ENCODE results near the gene JAKMIP3. TPM values are rescaled to one million over a fixed set of nuclear protein-coding genes. Genes with fewer than 3 reads are reported as not detected.

The JAKMIP3 gene
- total RNA-seq, 4 donors from 2014 or later = 0.42 to 1.9 (median 0.87) TPM

- WGBS, 2 donors (ENCODE audit: low coverage in 1 of 2) = 50 to 86% methylated on average over 2 to 4 of the region's 5 CpGs
- TF ChIP-seq EP300 (IDR thresholded peaks at IDR 0.05) = no peak
- TF ChIP-seq POLR2A (IDR thresholded peaks at IDR 0.05) = no peak
- TF ChIP-seq CTCF (IDR thresholded peaks at IDR 0.05) = no peak
- no peak for TF ChIP-seq POLR2AphosphoS5 (IDR thresholded peaks at IDR 0.05)
- no peak for ATAC-seq
Measured at GRCh38 chr10:132097609-132098377, 32.0 kb downstream of the JAKMIP3 start.

GRCh38 chr10:132098539-132099388 is 33.0 kb downstream of the JAKMIP3 start:
- TF ChIP-seq POLR2AphosphoS5 (IDR thresholded peaks at IDR 0.05) = no peak
- no peak for TF ChIP-seq POLR2A (IDR thresholded peaks at IDR 0.05)
- TF ChIP-seq EP300 (IDR thresholded peaks at IDR 0.05) = no peak
- no peak for ATAC-seq
- H3K4me1 ChIP-seq = no peaks in the 10 kb centered on the region
- no peak overlapping the region for H3K27ac ChIP-seq
- H3K9me3 ChIP-seq = no peaks in the 10 kb centered on the region
- no peaks in the 10 kb centered on the region for H3K27me3 ChIP-seq
- H3K4me3 ChIP-seq = no peak overlapping the region
- no peaks in the 10 kb centered on the region for H3K36me3 ChIP-seq
- WGBS, 2 donors (ENCODE audit: low coverage in 1 of 2) = 40 to 78% methylated on average over 4 to 6 of the region's 24 CpGs

More at GRCh38 chr10:132097609-132098377, 32.0 kb downstream of the JAKMIP3 start:
- H3K4me1 ChIP-seq = no peaks in the 10 kb centered on the region
- H3K4me3 ChIP-seq = no peak overlapping the region
- no peak overlapping the region for H3K27ac ChIP-seq
- no peaks in the 10 kb centered on the region for H3K9me3 ChIP-seq
- H3K27me3 ChIP-seq = no peaks in the 10 kb centered on the region
- H3K36me3 ChIP-seq = no peaks in the 10 kb centered on the region

GRCh38 chr10:132099389-132100090 is 33.8 kb downstream of the JAKMIP3 start:
- Histone ChIP-seq H3K9me3 (no peaks in the 10 kb centered on the region), H3K36me3 (no peaks in the 10 kb centered on the region), H3K27me3 (no peaks in the 10 kb centered on the region), H3K4me3 (no peak overlapping the region), H3K27ac (no peak overlapping the region), H3K4me1 (no peaks in the 10 kb centered on the region)
- WGBS, 2 donors (ENCODE audit: low coverage in 1 of 2) = 78 to 90% methylated on average over 2 to 14 of the region's 25 CpGs
- no peak for ATAC-seq
- TF ChIP-seq POLR2AphosphoS5 (IDR thresholded peaks at IDR 0.05) = no peak
- TF ChIP-seq CTCF (IDR thresholded peaks at IDR 0.05) = no peak

GRCh38 chr10:132100091-132100481 is 34.3 kb downstream of the JAKMIP3 start:
- TF ChIP-seq POLR2A (IDR thresholded peaks at IDR 0.05) (no peak), POLR2AphosphoS5 (IDR thresholded peaks at IDR 0.05) (no peak), EP300 (IDR thresholded peaks at IDR 0.05) (no peak), CTCF (IDR thresholded peaks at IDR 0.05) (no peak)
- ATAC-seq = no peak
- H3K36me3 ChIP-seq = no peaks in the 10 kb centered on the region
- WGBS, 2 donors (ENCODE audit: low coverage in 1 of 2) = 100% methylated on average over 1 of the region's 15 CpGs; no CpG with 5 or more reads in 1 of the 2 donors
- no peaks in the 10 kb centered on the region for H3K9me3 ChIP-seq
- H3K4me3 ChIP-seq = no peak overlapping the region
- no peaks in the 10 kb centered on the region for H3K4me1 ChIP-seq
- H3K27me3 ChIP-seq = no peaks in the 10 kb centered on the region
- no peak overlapping the region for H3K27ac ChIP-seq
